SK-N-SH treated with all-trans-retinoic acid at 6 μM for 48 hours (cell line): ENCODE data around the gene TEDC2.

Experiments used
- ATAC-seq: fragments of 200-7000 bp; cut with Tn5 transposase; 3 replicates; pipeline ENCODE4 v1.9.1; 2020; ENCODE audit warnings: mild to moderate bottlenecking, moderate library complexity
- ARNTL ChIP-seq: fragments of 450-650 bp; formaldehyde crosslinking; IDR thresholded peaks from 2 replicates; pipeline ENCODE4 v1.5.0; 2020; ENCODE audit warnings: low read depth, mild to moderate bottlenecking, moderate library complexity, borderline replicate concordance
- BACH2 ChIP-seq: fragments of 250-450 bp; sonication (Bioruptor Pico); IDR thresholded peaks from 2 replicates; pipeline ENCODE4 v1.9.0; 2021; ENCODE audit warnings: mild to moderate bottlenecking, borderline replicate concordance
- CSDC2 ChIP-seq: fragments of 250-450 bp; sonication (Bioruptor Pico); IDR thresholded peaks from 2 replicates; pipeline ENCODE4 v1.5.0; 2020; ENCODE audit warnings: mild to moderate bottlenecking, moderate library complexity
- CSRNP3 ChIP-seq: fragments of 250-450 bp; sonication (Bioruptor Pico); IDR thresholded peaks from 2 replicates; pipeline ENCODE4 v1.5.1; 2021; ENCODE audit warnings: mild to moderate bottlenecking, moderate library complexity
- ESRRG ChIP-seq: fragments of 250-450 bp; sonication (Bioruptor Pico); IDR thresholded peaks from 2 replicates; pipeline ENCODE4 v1.6.1; 2021; ENCODE audit warnings: mild to moderate bottlenecking
- GLIS3 ChIP-seq: fragments of 250-450 bp; sonication (Bioruptor Pico); IDR thresholded peaks from 2 replicates; pipeline ENCODE4 v1.5.0; 2020; ENCODE audit warnings: mild to moderate bottlenecking, moderate library complexity
- ISL1 ChIP-seq: fragments of 250-450 bp; sonication (Bioruptor Pico); IDR thresholded peaks from 2 replicates; pipeline ENCODE4 v2.1.2; 2022; ENCODE audit warnings: mild to moderate bottlenecking, moderate library complexity
- OSR1 ChIP-seq: fragments of 250-450 bp; sonication (Bioruptor Pico); IDR thresholded peaks from 2 replicates; pipeline ENCODE4 v1.8.0; 2022; ENCODE audit warnings: moderate library complexity, mild to moderate bottlenecking, inconsistent platforms
- POU6F1 ChIP-seq: fragments of 250-450 bp; sonication (Bioruptor Pico); IDR thresholded peaks from 2 replicates; pipeline ENCODE4 v1.8.0; 2021; ENCODE audit warnings: low read depth, mild to moderate bottlenecking, moderate library complexity, borderline replicate concordance
- PPARA ChIP-seq: fragments of 250-450 bp; sonication (Bioruptor Pico); IDR thresholded peaks from 2 replicates; pipeline ENCODE4 v1.5.0; 2020; ENCODE audit warnings: mild to moderate bottlenecking, borderline replicate concordance
- SNAI2 ChIP-seq: fragments of 250-450 bp; sonication (Bioruptor Pico); IDR thresholded peaks from 2 replicates; pipeline ENCODE4 v1.5.0; 2020; ENCODE audit warnings: mild to moderate bottlenecking, moderate library complexity
- TCF4 ChIP-seq: fragments of 250-450 bp; sonication (Bioruptor Pico); IDR thresholded peaks from 2 replicates; pipeline ENCODE4 v1.8.0; 2021; ENCODE audit warnings: mild to moderate bottlenecking, moderate library complexity, borderline replicate concordance
- TSHZ2 ChIP-seq: fragments of 250-450 bp; sonication (Bioruptor Pico); IDR thresholded peaks from 2 replicates; pipeline ENCODE4 v1.5.0; 2020; ENCODE audit warnings: mild to moderate bottlenecking, moderate library complexity
- ZC3H10 ChIP-seq: fragments of 250-450 bp; sonication (Bioruptor Pico); IDR thresholded peaks from 2 replicates; pipeline ENCODE4 v1.5.1; 2021; ENCODE audit warnings: mild to moderate bottlenecking, moderate library complexity
- ZFP3 ChIP-seq: fragments of 250-450 bp; sonication (Bioruptor Pico); IDR thresholded peaks from 2 replicates; pipeline ENCODE4 v1.5.0; 2020; ENCODE audit warnings: mild to moderate bottlenecking, moderate library complexity
- ZFP30 ChIP-seq: fragments of 450-650 bp; formaldehyde crosslinking; IDR thresholded peaks from 2 replicates; pipeline ENCODE4 v1.5.0; 2022; ENCODE audit warnings: mild to moderate bottlenecking, moderate library complexity
- ZNF565 ChIP-seq: fragments of 450-650 bp; formaldehyde crosslinking; conservative IDR thresholded peaks from 2 replicates; pipeline ENCODE4 v1.5.0; 2020; ENCODE audit warnings: low read depth, mild to moderate bottlenecking, moderate library complexity
- ZNF8 ChIP-seq: fragments of 450-650 bp; formaldehyde crosslinking; IDR thresholded peaks from 2 replicates; pipeline ENCODE4 v1.5.0; 2020; ENCODE audit warnings: mild to moderate bottlenecking, moderate library complexity

TEDC2 gene

GRCh38 chr16:2495041-2495440 lies 35.1 kb downstream of the TEDC2 start (continued):
- TF ChIP-seq POU6F1 (CRISPR knock-in tag) (no peak), ZFP30 (no peak), ZNF565 (CRISPR knock-in tag) (no peak), ZNF8 (no peak), TCF4 (no peak)

- no peak for TF ChIP-seq TSHZ2
- no peak for TF ChIP-seq BACH2 (CRISPR knock-in tag)
- no peak for TF ChIP-seq ZNF565 (CRISPR knock-in tag)
- no peak for TF ChIP-seq ZC3H10
These were observed 36.6 kb downstream of the TEDC2 start for GRCh38 chr16:2496223-2497115.

GRCh38 chr16:2497116-2497630 lies 37.3 kb downstream of the TEDC2 start:
- no peak for TF ChIP-seq GLIS3
- no peak for TF ChIP-seq PPARA (CRISPR knock-in tag)
- TF ChIP-seq SNAI2 (CRISPR knock-in tag) = 0 out of 2 replicates have a peak, but pooled peaks have one; percentile 27
- no peak for ATAC-seq

More at GRCh38 chr16:2496223-2497115, 36.6 kb downstream of the TEDC2 start:
- ATAC-seq = no peak

GRCh38 chr16:2497695-2498484 lies 38.0 kb downstream of the TEDC2 start:
- no peak for ATAC-seq
- TF ChIP-seq GLIS3 (no peak), CSDC2 (CRISPR knock-in tag) (no peak), ISL1 (no peak), SNAI2 (CRISPR knock-in tag) (no peak), ARNTL (CRISPR knock-in tag) (no peak), ZFP3 (CRISPR knock-in tag) (no peak), TSHZ2 (no peak), CSRNP3 (no peak), ESRRG (CRISPR knock-in tag) (no peak), OSR1 (CRISPR knock-in tag) (no peak), ZC3H10 (no peak), ZNF8 (no peak), BACH2 (CRISPR knock-in tag) (no peak)
